H9 (cell line): ENCODE data around the gene TIAM2. TPM values are rescaled to one million over a fixed set of nuclear protein-coding genes. Genes with fewer than 3 reads are reported as not detected.

Experiments
- DNase-seq: peaks from one replicate; pipeline ENCODE4 v3.0.0-alpha.2; 2017
- H2AFZ ChIP-seq: one replicate; pipeline ENCODE4 v1.6.1; 2013; ENCODE audit warnings: mild to moderate bottlenecking, low read length, control low read depth, moderate library complexity
- H2AK5ac ChIP-seq: 2 replicates; pipeline ENCODE4 v1.6.1; 2013; ENCODE audit warnings: low read length, control low read depth, mixed read lengths; ENCODE audit not compliant: insufficient read length
- H2BK120ac ChIP-seq: one replicate; pipeline ENCODE4 v1.6.1; 2013; ENCODE audit warnings: low read depth, mild to moderate bottlenecking, low read length, control low read depth, inconsistent platforms; ENCODE audit not compliant: poor library complexity, severe bottlenecking
- H2BK12ac ChIP-seq: 2 replicates; pipeline ENCODE4 v1.6.1; 2013; ENCODE audit warnings: low read length, control low read depth, mixed read lengths, low read depth; ENCODE audit not compliant: insufficient read length
- H2BK15ac ChIP-seq: 2 replicates; pipeline ENCODE4 v1.6.1; 2013; ENCODE audit warnings: low read depth, low read length, control low read depth
- H2BK20ac ChIP-seq: one replicate; pipeline ENCODE4 v1.6.1; 2013; ENCODE audit warnings: low read depth, mild to moderate bottlenecking, low read length, control low read depth, inconsistent platforms; ENCODE audit not compliant: poor library complexity, severe bottlenecking
- H2BK5ac ChIP-seq: 2 replicates; pipeline ENCODE4 v1.6.1; 2013; ENCODE audit warnings: low read length, control low read depth, mixed read lengths; ENCODE audit not compliant: insufficient read length
- H3K14ac ChIP-seq: 2 replicates; pipeline ENCODE4 v1.6.1; 2013; ENCODE audit warnings: low read length, control low read depth; ENCODE audit not compliant: insufficient read depth
- H3K18ac ChIP-seq: 2 replicates; pipeline ENCODE4 v1.6.1; 2013; ENCODE audit warnings: low read depth, mild to moderate bottlenecking, mixed read lengths, low read length, control low read depth; ENCODE audit not compliant: insufficient read length
- H3K23ac ChIP-seq: 2 replicates; pipeline ENCODE4 v1.6.1; 2013; ENCODE audit warnings: low read length, control low read depth, mixed read lengths, low read depth; ENCODE audit not compliant: insufficient read length
- H3K23me2 ChIP-seq: 2 replicates; pipeline ENCODE4 v1.6.1; 2013; ENCODE audit warnings: low read depth, mild to moderate bottlenecking, mixed read lengths, low read length, control low read depth; ENCODE audit not compliant: insufficient read length, poor library complexity, severe bottlenecking
- H3K27ac ChIP-seq: 2 replicates; pipeline ENCODE4 v1.5.1; 2013; ENCODE audit warnings: low read length, control low read depth, mixed read lengths, low read depth; ENCODE audit not compliant: insufficient read length
- H3K27me3 ChIP-seq: 2 replicates; pipeline ENCODE4 v1.6.1; 2013; ENCODE audit warnings: low read length, control low read depth, inconsistent platforms; ENCODE audit not compliant: insufficient read depth
- H3K4ac ChIP-seq: 2 replicates; pipeline ENCODE4 v1.6.1; 2013; ENCODE audit warnings: low read depth, mild to moderate bottlenecking, control low read depth, inconsistent platforms, low read length, moderate library complexity
- H3K4me1 ChIP-seq: 2 replicates; pipeline ENCODE4 v1.6.1; 2013; ENCODE audit warnings: low read length, control low read depth, inconsistent platforms; ENCODE audit not compliant: insufficient read depth
- H3K4me2 ChIP-seq: 2 replicates; pipeline ENCODE4 v1.6.1; 2013; ENCODE audit warnings: low read length, control low read depth, mixed read lengths; ENCODE audit not compliant: insufficient read length, insufficient read depth
- H3K56ac ChIP-seq: 2 replicates; pipeline ENCODE4 v1.6.1; 2013; ENCODE audit warnings: low read depth, mild to moderate bottlenecking, mixed read lengths, low read length, control low read depth; ENCODE audit not compliant: insufficient read length
- H3K79me1 ChIP-seq: 2 replicates; pipeline ENCODE4 v1.6.1; 2013; ENCODE audit warnings: low read depth, mild to moderate bottlenecking, moderate library complexity, low read length, control low read depth, inconsistent platforms; ENCODE audit not compliant: insufficient read depth, poor library complexity, severe bottlenecking
- H3K79me2 ChIP-seq: 2 replicates; pipeline ENCODE4 v1.6.1; 2013; ENCODE audit warnings: low read length, control low read depth, inconsistent platforms; ENCODE audit not compliant: insufficient read depth
- H3K9ac ChIP-seq: 2 replicates; pipeline ENCODE4 v1.6.1; 2013; ENCODE audit warnings: low read length, control low read depth, mixed read lengths; ENCODE audit not compliant: insufficient read length; ENCODE audit errors: extremely low read depth
- H3K9me3 ChIP-seq: one replicate; pipeline ENCODE4 v1.6.1; 2013; ENCODE audit warnings: low read depth, low read length, inconsistent platforms; ENCODE audit not compliant: control insufficient read depth
- H3T11ph ChIP-seq: one replicate; pipeline ENCODE4 v1.6.1; 2013; ENCODE audit warnings: mild to moderate bottlenecking, low read length, control low read depth, inconsistent platforms
- H4K20me1 ChIP-seq: one replicate; pipeline ENCODE4 v1.6.1; 2013; ENCODE audit not compliant: control insufficient read depth, insufficient read length, insufficient read depth
- H4K5ac ChIP-seq: 2 replicates; pipeline ENCODE4 v1.6.1; 2013; ENCODE audit warnings: low read depth, mild to moderate bottlenecking, mixed read lengths, low read length, control low read depth; ENCODE audit not compliant: insufficient read length
- H4K8ac ChIP-seq: replicated peaks from 2 replicates; pipeline ENCODE4 v1.6.1; 2013; ENCODE audit warnings: low read length, control low read depth, mixed read lengths, low read depth; ENCODE audit not compliant: insufficient read length
- H4K91ac ChIP-seq: 2 replicates; pipeline ENCODE4 v1.6.1; 2013; ENCODE audit warnings: low read depth, mild to moderate bottlenecking, moderate library complexity, mixed read lengths, low read length, control low read depth; ENCODE audit not compliant: insufficient read length
- H3K27ac Mint-ChIP-seq, 3 experiments: 2 replicates in 2 of 3; 3 replicates in 1 of 3; pipeline ENCODE4 v1.8.0; 2020 to 2021; ENCODE audit warnings: mixed read lengths in 3 of 3, mild to moderate bottlenecking in 1 of 3, moderate library complexity in 1 of 3
- H3K27me3 Mint-ChIP-seq: 2 replicates; pipeline ENCODE4 v1.8.0; 2021; ENCODE audit warnings: low read depth, mild to moderate bottlenecking, moderate library complexity, mixed read lengths
- H3K36me3 Mint-ChIP-seq, 3 experiments: 2 replicates in 2 of 3; 3 replicates in 1 of 3; pipeline ENCODE4 v1.8.0; 2020 to 2021; ENCODE audit warnings: low read depth in 3 of 3, mixed read lengths in 3 of 3; ENCODE audit not compliant: insufficient read depth in 1 of 3
- H3K4me1 Mint-ChIP-seq, 2 experiments: 2 replicates each; pipeline ENCODE4 v1.8.0; 2020; ENCODE audit warnings: mixed read lengths in 2 of 2
- H3K4me3 Mint-ChIP-seq, 2 experiments: 2 replicates in 1 of 2; 3 replicates in 1 of 2; pipeline ENCODE4 v1.8.0; 2020 to 2021; ENCODE audit warnings: mild to moderate bottlenecking in 2 of 2, mixed read lengths in 2 of 2, moderate library complexity in 1 of 2
- H3K9me3 Mint-ChIP-seq, 2 experiments: 2 replicates in 1 of 2; 3 replicates in 1 of 2; pipeline ENCODE4 v1.8.0; 2020; ENCODE audit warnings: mild to moderate bottlenecking in 2 of 2, mixed read lengths in 2 of 2, moderate library complexity in 1 of 2
- CTCF ChIP-seq: fragments of 200-600 bp; sonication (generic); conservative IDR thresholded peaks from 3 replicates; pipeline ENCODE4 v1.8.0; 2021; ENCODE audit warnings: antibody characterized with exemption, mild to moderate bottlenecking
- WGBS: extraction: QIAGEN DNeasy Blood & Tissue Kit; methylation state at CpG from one replicate; pipeline ENCODE4 v1.1.7; 2013; ENCODE audit warnings: missing lambda C conversion rate, low lambda C conversion rate, mixed read lengths; ENCODE audit not compliant: insufficient read length; ENCODE audit errors: extremely low coverage; 5-methylcytosine and 5-hydroxymethylcytosine counted together
- total RNA-seq: library from RNA; stranded (reverse); gene quantifications from 2 replicates; pipeline ENCODE4 v1.2.1, GENCODE V29; 2021

TIAM2 gene
- total RNA-seq, 1 experiment from 2014 or later, result 6.3 TPM

GRCh38 chr6:155141002-155141401 is 145.9 kb downstream of the TIAM2 start:
- Mint-ChIP-seq H3K27me3 (no peaks in the 10 kb centered on the region), H3K4me3 (no peak overlapping the region), H3K27ac (no peak overlapping the region), H3K9me3 (no peaks in the 10 kb centered on the region), H3K4me1 (peaks cover 56 to 58% of the 10 kb centered on the region in 2 experiments), H3K36me3 (peaks cover 4 to 21% (median 19%) of the 10 kb centered on the region in 3 experiments; a peak in 6 of 7 replicates)
- WGBS, result no CpG with 5 or more reads among the region's 1 CpG
- Histone ChIP-seq H3K23ac (no peak overlapping the region), H4K8ac (no peak overlapping the region), H2AFZ (no peak overlapping the region), H2AK5ac (no peak overlapping the region), H3K27ac (no peak overlapping the region), H3K4ac (no peak overlapping the region), H4K91ac (no peak overlapping the region), H3K23me2 (peaks cover 3% of the 10 kb centered on the region), H3K9me3 (no peaks in the 10 kb centered on the region), H2BK120ac (no peak overlapping the region), H3K4me2 (no peak overlapping the region), H4K5ac (no peak overlapping the region), H3K18ac (no peak overlapping the region), H2BK12ac (no peak overlapping the region), H4K20me1 (no peaks in the 10 kb centered on the region), H2BK5ac (no peak overlapping the region), H3K9ac (no peak overlapping the region), H2BK20ac (no peak overlapping the region), H3K14ac (no peak overlapping the region), H3K79me2 (no peaks in the 10 kb centered on the region), H2BK15ac (no peak overlapping the region), H3K56ac (no peak overlapping the region), H3K27me3 (no peaks in the 10 kb centered on the region), H3K79me1 (no peaks in the 10 kb centered on the region), H3T11ph (no peak overlapping the region), H3K4me1 (peaks cover 15% of the 10 kb centered on the region)
- no peak for TF ChIP-seq CTCF
- DNase-seq, result no peak
